ENCODE data around the gene LAPTM5. TPM values are rescaled to one million over a fixed set of nuclear protein-coding genes. Genes with fewer than 3 reads are reported as not detected.

LAPTM5 gene
- total and polyA plus RNA-seq, 2 of the 8 experiments (the other 6 are each of a cell fraction or from before 2014, with no cell fraction given), result 0.37 to 1.4 TPM

GRCh38 chr1:30733493-30733892 is 24.1 kb downstream of the LAPTM5 start:
- peaks cover 0 to 3% (median 0%) of the 10 kb centered on the region in 4 experiments; a peak in 2 of 7 replicates for H3K4me1 ChIP-seq (replicated peaks in 1 of 4; ENCODE audit: control insufficient read depth in 3 of 4, insufficient read depth in 4 of 4, low read length in 3 of 4)
- ChIA-PET CTCF (ENCODE audit: partially characterized antibody) (interaction anchor here (0.7 to 55.1 kb wide), 5 partner anchors 10 to 153 kb away, joined by 3 to 1640 read pairs (median 10); partner anchors contain the start of genes LAPTM5 and MATN1), POLR2A (ENCODE audit: partially characterized antibody) (interaction anchor here (0.8 to 1.5 kb wide), 3 partner anchors 10 to 200 kb away, joined by 3 to 4 read pairs (median 3); no protein-coding TSS in a partner anchor)
- no peak for DNase-seq (ENCODE audit: low read depth in 1 of 2, low spot score in 2 of 2)
- H3K36me3 ChIP-seq (ENCODE audit: control insufficient read depth in 2 of 4, insufficient read depth in 4 of 4, low read length in 3 of 4), result no peaks in the 10 kb centered on the region
- H4K8ac ChIP-seq (ENCODE audit: extremely low read depth, insufficient read depth, low read length), result no peak overlapping the region
- H2AFZ ChIP-seq (ENCODE audit: low read length), result no peak overlapping the region
- FAIRE-seq, result no peak
- H3K4ac ChIP-seq (replicated peaks; ENCODE audit: insufficient read length, low read depth, low read length), result no peak overlapping the region
- H3K4me3 ChIP-seq (ENCODE audit: extremely low read depth in 1 of 4, insufficient read depth in 2 of 4, low read depth in 3 of 4, low read length in 4 of 4), result no peak overlapping the region
- H2BK15ac ChIP-seq (ENCODE audit: low read length), result no peak overlapping the region
- no peaks in the 10 kb centered on the region for H3K27me3 ChIP-seq (replicated peaks in 1 of 4; ENCODE audit: control insufficient read depth in 3 of 4, extremely low read depth in 1 of 4, insufficient read depth in 3 of 4, low read length in 3 of 4)
- no peak overlapping the region for H3K18ac ChIP-seq (ENCODE audit: extremely low read depth, low read length)
- no peaks in the 10 kb centered on the region for H3K9me3 ChIP-seq (ENCODE audit: insufficient read depth in 2 of 2, low read depth in 1 of 2, low read length in 1 of 2)
- no peak overlapping the region for H3K27ac ChIP-seq (ENCODE audit: low read depth, low read length)
- WGBS, 2 experiments (ENCODE audit: extremely low coverage in 1 of 2, insufficient coverage in 1 of 2, insufficient read length in 1 of 2, insufficient replicate concordance in 2 of 2, low coverage in 1 of 2, low lambda C conversion rate in 2 of 2, missing lambda C conversion rate in 1 of 2), result 81% methylated on average over 7 of the region's 8 CpGs; no CpG with 5 or more reads in 1 of the 2 experiments
- H3K4me2 ChIP-seq (ENCODE audit: insufficient read depth in 1 of 2, low read depth in 2 of 2, low read length in 2 of 2), result no peak overlapping the region
- no peaks in the 10 kb centered on the region for H3K79me2 ChIP-seq (ENCODE audit: control insufficient read depth in 1 of 2, insufficient read depth in 2 of 2, low read length in 2 of 2)
- H3K14ac ChIP-seq (ENCODE audit: insufficient read length), result no peak overlapping the region
- H2BK12ac ChIP-seq (ENCODE audit: low read depth, low read length), result no peak overlapping the region
- no peak overlapping the region for H4K91ac ChIP-seq (replicated peaks; ENCODE audit: insufficient read length, low read length)
- H3K79me1 ChIP-seq (ENCODE audit: low read depth, low read length), result no peaks in the 10 kb centered on the region
- peaks cover 4% of the 10 kb centered on the region; the same call in 1 of the 2 replicates for H3K23me2 ChIP-seq (ENCODE audit: low read depth, low read length)
- H4K20me1 ChIP-seq (replicated peaks in 1 of 2; ENCODE audit: control insufficient read depth in 1 of 2, insufficient read depth in 2 of 2, low read length in 2 of 2), result no peaks in the 10 kb centered on the region
- no peak overlapping the region for H3K56ac ChIP-seq (replicated peaks; ENCODE audit: insufficient read length, low read depth, low read length)
- no peak overlapping the region for H2BK5ac ChIP-seq (ENCODE audit: low read depth, low read length)
- H4K5ac ChIP-seq (ENCODE audit: insufficient read length, low read depth, low read length), result no peak overlapping the region
- H3K23ac ChIP-seq (ENCODE audit: insufficient read length), result no peak overlapping the region
- no peak overlapping the region for H2BK20ac ChIP-seq (ENCODE audit: low read length)
- no peak overlapping the region for H3K9ac ChIP-seq (replicated peaks in 1 of 4; ENCODE audit: extremely low read depth in 1 of 4, low read depth in 3 of 4, low read length in 3 of 4)
- H2AK5ac ChIP-seq (ENCODE audit: low read depth, low read length), result no peak overlapping the region
- H2BK120ac ChIP-seq (replicated peaks; ENCODE audit: low read depth, low read length), result no peak overlapping the region
- TF ChIP-seq HDAC6 (IDR thresholded peaks at IDR 0.05; ENCODE audit: low read depth, low read length) (no peak), CREB1 (IDR thresholded peaks at IDR 0.05) (no peak), RNF2 (IDR thresholded peaks at IDR 0.05; ENCODE audit: borderline replicate concordance, low read depth, low read length, missing control alignments, poor library complexity, severe bottlenecking) (no peak), POLR2AphosphoS5 (IDR thresholded peaks at IDR 0.05; ENCODE audit: low read depth, low read length) (no peak), ATF3 (IDR thresholded peaks at IDR 0.05; ENCODE audit: insufficient read depth, low read depth, low read length) (no peak), TAF1 (IDR thresholded peaks at IDR 0.05; ENCODE audit: low read depth, low read length) (no peak), SAP30 (IDR thresholded peaks at IDR 0.05; ENCODE audit: insufficient read depth, insufficient replicate concordance, low read length) (no peak), E2F6 (IDR thresholded peaks at IDR 0.05) (no peak), CHD2 (IDR thresholded peaks at IDR 0.05; ENCODE audit: low read length) (no peak)
